K562 (cell line): ENCODE results near the gene ASCC2. TPM values are rescaled to one million over a fixed set of nuclear protein-coding genes. Genes with fewer than 3 reads are reported as not detected.
A peak's percentile ranks its signal among the peaks of the same experiment; 100 is the strongest.

Experiments
- ATAC-seq: fragments of 200-7000 bp; cut with Tn5 transposase; 3 replicates; pipeline ENCODE4 v1.9.1; 2020; ENCODE audit warnings: moderate library complexity
- BruUV-seq: library from RNA; stranded (reverse); fragments of 400-500 nt; replicated peaks from 2 replicates; lab custom pipeline; 2021; lab: Mats Ljungman, UMichigan
- CTCF ChIA-PET: fragments of 300-600 bp; formaldehyde crosslinking; extraction: SDS; loops from one replicate; lab custom pipeline; 2021; ENCODE audit warnings: low intra/inter-chr PET ratio; lab: Yijun Ruan, JAX
- POLR2A ChIA-PET: fragments of 300-600, 350-650 bp; sonication (Branson Sonifier 250); formaldehyde crosslinking; extraction: SDS; loops from one replicate; lab custom pipeline; 2021; ENCODE audit warnings: antibody characterized with exemption, inconsistent platforms; lab: Yijun Ruan, JAX
- DNase-seq, 4 experiments: peaks; one replicate each; pipeline versions ENCODE4 v3.0.0 to v3.0.0-alpha.2; 2011 to 2018; ENCODE audit warnings: low spot score in 3 of 4, mixed read lengths in 3 of 4; ENCODE audit errors: extremely low read depth in 1 of 4
- FAIRE-seq: peaks from 2 replicates; lab custom pipeline; 2011; peaks lifted over from hg19 to GRCh38; lab: Jason Lieb, UNC
- H2AFZ ChIP-seq: 2 replicates; pipeline ENCODE4 v1.6.0; 2011; ENCODE audit warnings: low read depth, low read length, control low read depth, inconsistent platforms
- H3K27ac ChIP-seq: fragments of 200-600 bp; 3 replicates; pipeline ENCODE4 v1.8.0; 2011; ENCODE audit warnings: low read depth, mild to moderate bottlenecking, control low read depth, inconsistent platforms, low read length, moderate library complexity, mixed read lengths; ENCODE audit errors: extremely low read depth
- H3K27me3 ChIP-seq, 2 experiments: fragments of 300-600 bp in 1 of 2; 2 replicates in 1 of 2; 3 replicates in 1 of 2; pipeline versions ENCODE4 v1.6.0 to v1.8.0; 2011; ENCODE audit warnings: inconsistent platforms in 2 of 2, low read length in 2 of 2, mild to moderate bottlenecking in 1 of 2, mixed read lengths in 1 of 2, moderate library complexity in 1 of 2; ENCODE audit not compliant: control insufficient read depth in 2 of 2, insufficient read depth in 2 of 2
- H3K36me3 ChIP-seq: fragments of 300-600 bp; 3 replicates; pipeline ENCODE4 v1.8.0; 2011; ENCODE audit warnings: mild to moderate bottlenecking, low read length, inconsistent platforms; ENCODE audit not compliant: control insufficient read depth, insufficient read depth
- H3K4me1 ChIP-seq, 2 experiments: fragments of 200-600 bp in 1 of 2; replicated peaks in 1 of 2; 2 replicates in 1 of 2; 3 replicates in 1 of 2; pipeline versions ENCODE4 v1.5.1 to v1.8.0; 2011; ENCODE audit warnings: inconsistent platforms in 2 of 2, low read length in 2 of 2, mild to moderate bottlenecking in 1 of 2, mixed read lengths in 1 of 2, moderate library complexity in 1 of 2; ENCODE audit not compliant: control insufficient read depth in 2 of 2, insufficient read depth in 2 of 2
- H3K4me2 ChIP-seq: 2 replicates; pipeline ENCODE4 v1.6.1; 2011; ENCODE audit warnings: low read length, control low read depth, inconsistent platforms, mixed read lengths; ENCODE audit not compliant: insufficient read depth
- H3K4me3 ChIP-seq: fragments of 200-600 bp; sonication (generic), shearing (Covaris generic); 2 replicates; pipeline ENCODE4 v1.5.1; 2016; ENCODE audit warnings: control low read depth, inconsistent platforms
- H3K79me2 ChIP-seq: fragments of 200-600 bp; 3 replicates; pipeline ENCODE4 v1.8.0; 2011; ENCODE audit warnings: low read length, inconsistent platforms; ENCODE audit not compliant: control insufficient read depth, insufficient read depth
- H3K9ac ChIP-seq, 2 experiments: 2 replicates each; pipeline versions ENCODE4 v1.6.0 to v1.6.1; 2011; ENCODE audit warnings: low read depth in 2 of 2, low read length in 2 of 2, control low read depth in 1 of 2, inconsistent platforms in 1 of 2, mild to moderate bottlenecking in 1 of 2, mixed read lengths in 1 of 2; ENCODE audit not compliant: insufficient read depth in 1 of 2
- H3K9me1 ChIP-seq: one replicate; pipeline ENCODE4 v1.6.0; 2011; ENCODE audit warnings: inconsistent platforms, mild to moderate bottlenecking, low read length, moderate library complexity; ENCODE audit not compliant: control insufficient read depth, insufficient read depth
- H3K9me3 ChIP-seq: replicated peaks from 2 replicates; pipeline ENCODE4 v1.5.1; 2011; ENCODE audit warnings: low read depth, low read length, inconsistent platforms; ENCODE audit not compliant: control insufficient read depth, insufficient read depth
- H4K20me1 ChIP-seq: replicated peaks from 2 replicates; pipeline ENCODE4 v1.6.1; 2011; ENCODE audit warnings: low read length, inconsistent platforms, mixed read lengths; ENCODE audit not compliant: control insufficient read depth, insufficient read depth
- FOXJ3 ChIP-seq: sonication (generic); formaldehyde crosslinking; IDR thresholded peaks from 2 replicates; pipeline ENCODE4 v1.4.0; 2020; ENCODE audit warnings: mild to moderate bottlenecking, missing genetic modification reagents
- NR2C1 ChIP-seq, 2 experiments: fragments of 450-650 bp; IDR thresholded peaks; 2 replicates each; pipeline ENCODE4 v1.6.1; 2017; ENCODE audit warnings: mild to moderate bottlenecking in 2 of 2, antibody characterized with exemption in 1 of 2, inconsistent platforms in 1 of 2, missing compliant biosample characterization in 1 of 2, missing genetic modification characterization in 1 of 2
- NR2C2 ChIP-seq, 2 experiments: fragments of 200-800 bp in 1 of 2; sonication (Bioruptor generic) in 1 of 2; sonication (generic) in 1 of 2; formaldehyde crosslinking in 1 of 2; IDR thresholded peaks; 2 replicates each; pipeline versions ENCODE4 v1.6.1 to v1.8.0; 2016 to 2022; ENCODE audit warnings: mild to moderate bottlenecking in 1 of 2, missing compliant biosample characterization in 1 of 2, missing genetic modification characterization in 1 of 2, missing genetic modification reagents in 1 of 2
- WGBS: fragments of 100-300 bp; shearing (Covaris generic); methylation state at CpG from one replicate; pipeline ENCODE4 v1.1.6; 2016; ENCODE audit warnings: low coverage, mixed read lengths; ENCODE audit not compliant: insufficient coverage; ENCODE audit errors: missing lambda C conversion rate; 5-methylcytosine and 5-hydroxymethylcytosine counted together
- in situ Hi-C: fragments of 300-500 bp; cut with MboI; formaldehyde crosslinking; loops from 4 replicates; pipeline ENCODE4 v1.15.0; 2018; ENCODE audit warnings: inconsistent platforms, mixed read lengths
- intact Hi-C: fragments of 100-400 bp; cut with micrococcal nuclease; formaldehyde crosslinking; loops from 2 replicates; pipeline ENCODE4 v1.14.2; 2022
- polyA plus RNA-seq, 8 experiments: library from polyadenylated mRNA; depleted of rRNA in 4 of 8; stranded (reverse) in 5 of 8; unstranded in 3 of 8; fragments of >200 nt; fragmentation: Nextera tagmentation in 2 of 8; fragmentation: Illumina TruSeq in 1 of 8; extraction: Ambion mirVana in 2 of 8; extraction: Trizol in 1 of 8; gene quantifications; 2 replicates each; pipeline versions ENCODE4 v1.2.1 to v1.2.3, GENCODE V29; 2011 to 2014; ENCODE audit warnings: inconsistent platforms in 1 of 8, missing spikeins in 1 of 8
- total RNA-seq, 7 experiments: library from RNA; depleted of rRNA in 6 of 7; stranded (reverse); fragments of >200 nt in 6 of 7; fragmentation: Illumina TruSeq in 2 of 7; extraction: Trizol in 2 of 7; gene quantifications; 2 replicates each; pipeline versions ENCODE4 v1.2.1 to v1.2.3, GENCODE V29; 2011 to 2021; ENCODE audit warnings: low replicate concordance in 1 of 7
- TF ChIP-seq, protein P1 (sequence below): sonication (generic); formaldehyde crosslinking; IDR thresholded peaks from 2 replicates; pipeline ENCODE4 v1.8.0; 2022; ENCODE audit warnings: missing genetic modification reagents, mild to moderate bottlenecking, borderline replicate concordance

The ASCC2 gene
- total and polyA plus RNA-seq, 9 of the 15 experiments (the other 6 are each of a cell fraction or from before 2014, with no cell fraction given), result 4.0 to 46.7 (median 26.8) TPM

DNA sequence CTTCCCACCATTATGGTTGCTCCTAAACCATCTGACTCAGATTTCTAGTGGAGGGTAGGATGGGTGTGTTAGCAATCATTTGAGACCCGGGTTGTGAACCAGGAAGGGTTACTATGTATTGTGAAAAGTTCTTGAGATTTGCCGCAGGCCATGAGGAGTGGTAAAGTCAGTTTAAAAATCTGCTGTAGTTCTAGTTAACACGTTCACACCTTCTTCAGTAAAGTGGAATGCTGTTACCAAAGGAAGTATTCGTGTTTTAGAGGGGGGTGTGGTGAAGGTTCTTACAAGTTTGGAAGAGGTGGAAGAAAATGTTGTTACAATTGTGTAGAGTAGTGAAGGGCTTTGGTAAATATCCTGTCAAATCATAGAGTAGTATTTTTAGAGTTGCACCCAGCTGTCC is 47.5 kb upstream of the ASCC2 start (continued):
- TF ChIP-seq, protein P1, sequence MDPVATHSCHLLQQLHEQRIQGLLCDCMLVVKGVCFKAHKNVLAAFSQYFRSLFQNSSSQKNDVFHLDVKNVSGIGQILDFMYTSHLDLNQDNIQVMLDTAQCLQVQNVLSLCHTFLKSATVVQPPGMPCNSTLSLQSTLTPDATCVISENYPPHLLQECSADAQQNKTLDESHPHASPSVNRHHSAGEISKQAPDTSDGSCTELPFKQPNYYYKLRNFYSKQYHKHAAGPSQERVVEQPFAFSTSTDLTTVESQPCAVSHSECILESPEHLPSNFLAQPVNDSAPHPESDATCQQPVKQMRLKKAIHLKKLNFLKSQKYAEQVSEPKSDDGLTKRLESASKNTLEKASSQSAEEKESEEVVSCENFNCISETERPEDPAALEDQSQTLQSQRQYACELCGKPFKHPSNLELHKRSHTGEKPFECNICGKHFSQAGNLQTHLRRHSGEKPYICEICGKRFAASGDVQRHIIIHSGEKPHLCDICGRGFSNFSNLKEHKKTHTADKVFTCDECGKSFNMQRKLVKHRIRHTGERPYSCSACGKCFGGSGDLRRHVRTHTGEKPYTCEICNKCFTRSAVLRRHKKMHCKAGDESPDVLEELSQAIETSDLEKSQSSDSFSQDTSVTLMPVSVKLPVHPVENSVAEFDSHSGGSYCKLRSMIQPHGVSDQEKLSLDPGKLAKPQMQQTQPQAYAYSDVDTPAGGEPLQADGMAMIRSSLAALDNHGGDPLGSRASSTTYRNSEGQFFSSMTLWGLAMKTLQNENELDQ, result no peak

DNA sequence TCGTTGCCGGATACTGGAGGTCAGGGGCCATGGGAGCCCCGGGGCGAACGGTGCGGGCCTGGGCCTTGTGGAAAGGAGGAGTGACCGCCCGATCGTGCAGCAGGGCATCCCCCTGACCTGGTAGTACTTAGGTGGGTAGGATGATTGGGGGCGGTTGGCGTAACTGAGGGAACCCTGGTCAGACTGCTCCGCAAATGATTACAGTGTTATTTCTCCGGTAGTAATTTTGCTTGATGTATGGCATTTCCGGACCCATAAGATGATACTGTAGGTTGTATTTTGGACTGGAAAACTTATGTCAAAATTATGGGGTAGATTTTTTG is 45.7 kb upstream of the ASCC2 start:
- peaks cover 55% of the 10 kb centered on the region for H3K79me2 ChIP-seq
- no TSS peak for BruUV-seq
- FAIRE-seq, result no peak
- H3K27me3 ChIP-seq, result no peaks in the 10 kb centered on the region
- H2AFZ ChIP-seq, result peak overlapping the region; percentile 94
- intact Hi-C loops, result loop anchor here (5.0 kb wide), 1 partner anchor 124 kb away; no protein-coding TSS in a partner anchor
- peaks cover 3% of the 10 kb centered on the region for H3K9me1 ChIP-seq
- CTCF ChIA-PET, result interaction anchor here (0.6 kb wide), 1 partner anchor 125 kb away, joined by 3 read pairs; no protein-coding TSS in a partner anchor
- H3K4me3 ChIP-seq, result peak overlapping the region; percentile 93
- H4K20me1 ChIP-seq, result peaks cover 6% of the 10 kb centered on the region; the same call in 1 of the 2 replicates
- WGBS, result 4% methylated on average over 13 of the region's 14 CpGs
- no peaks in the 10 kb centered on the region; the same call in 2 of the 3 replicates for H3K36me3 ChIP-seq
- POLR2A ChIA-PET, result interaction anchor here (0.6 to 1.1 kb wide), 3 partner anchors 13 to 34 kb away, joined by 3 to 4 read pairs (median 3); no protein-coding TSS in a partner anchor
- DNase-seq, result no peak
- in situ Hi-C loops, result no loop called here
- peak overlapping the region; percentile 89 to 96 for H3K9ac ChIP-seq
- peak overlapping the region; percentile 91 for H3K27ac ChIP-seq
- TF ChIP-seq NR2C1 (IDR thresholded peaks at IDR 0.05) (peak; percentile 59; the same call in 1 of the 2 replicates), NR2C1 (tag; IDR thresholded peaks at IDR 0.05) (peak; percentile 22; the same call in 1 of the 2 replicates), FOXJ3 (CRISPR knock-in tag) (no peak), NR2C2 (CRISPR knock-in tag; IDR thresholded peaks at IDR 0.05) (no peak), NR2C2 (tag; IDR thresholded peaks at IDR 0.05) (peak; percentile 78; the same call in 1 of the 2 replicates)
- H3K9me3 ChIP-seq, result no peaks in the 10 kb centered on the region
- H3K4me2 ChIP-seq, result peak overlapping the region; percentile 77
- peak; percentile 34; the same call in 2 of the 3 replicates for ATAC-seq
- H3K4me1 ChIP-seq, result peaks cover 0 to 5% of the 10 kb centered on the region in 2 experiments; a peak in 2 of 5 replicates
